ENCODE measurements around the gene PODXL2.

DNA sequence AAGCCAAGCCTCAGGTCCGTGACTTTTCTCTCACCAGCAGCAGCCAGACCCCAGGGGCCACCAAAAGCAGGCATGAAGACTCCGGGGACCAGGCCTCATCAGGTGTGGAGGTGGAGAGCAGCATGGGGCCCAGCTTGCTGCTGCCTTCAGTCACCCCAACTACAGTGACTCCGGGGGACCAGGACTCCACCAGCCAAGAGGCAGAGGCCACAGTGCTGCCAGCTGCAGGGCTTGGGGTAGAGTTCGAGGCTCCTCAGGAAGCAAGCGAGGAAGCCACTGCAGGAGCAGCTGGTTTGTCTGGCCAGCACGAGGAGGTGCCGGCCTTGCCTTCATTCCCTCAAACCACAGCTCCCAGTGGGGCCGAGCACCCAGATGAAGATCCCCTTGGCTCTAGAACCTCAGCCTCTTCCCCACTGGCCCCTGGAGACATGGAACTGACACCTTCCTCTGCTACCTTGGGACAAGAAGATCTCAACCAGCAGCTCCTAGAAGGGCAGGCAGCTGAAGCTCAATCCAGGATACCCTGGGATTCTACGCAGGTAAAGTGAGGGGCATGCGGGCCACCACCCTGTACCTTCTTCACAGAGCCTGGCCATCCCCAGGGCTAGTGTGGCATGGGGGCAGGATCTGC lies 31.8 kb downstream of the PODXL2 start:
- TF ChIP-seq EZH2phosphoT487 (IDR thresholded peaks at IDR 0.05; ENCODE audit: low read depth): no peak
- TF ChIP-seq, protein P1, sequence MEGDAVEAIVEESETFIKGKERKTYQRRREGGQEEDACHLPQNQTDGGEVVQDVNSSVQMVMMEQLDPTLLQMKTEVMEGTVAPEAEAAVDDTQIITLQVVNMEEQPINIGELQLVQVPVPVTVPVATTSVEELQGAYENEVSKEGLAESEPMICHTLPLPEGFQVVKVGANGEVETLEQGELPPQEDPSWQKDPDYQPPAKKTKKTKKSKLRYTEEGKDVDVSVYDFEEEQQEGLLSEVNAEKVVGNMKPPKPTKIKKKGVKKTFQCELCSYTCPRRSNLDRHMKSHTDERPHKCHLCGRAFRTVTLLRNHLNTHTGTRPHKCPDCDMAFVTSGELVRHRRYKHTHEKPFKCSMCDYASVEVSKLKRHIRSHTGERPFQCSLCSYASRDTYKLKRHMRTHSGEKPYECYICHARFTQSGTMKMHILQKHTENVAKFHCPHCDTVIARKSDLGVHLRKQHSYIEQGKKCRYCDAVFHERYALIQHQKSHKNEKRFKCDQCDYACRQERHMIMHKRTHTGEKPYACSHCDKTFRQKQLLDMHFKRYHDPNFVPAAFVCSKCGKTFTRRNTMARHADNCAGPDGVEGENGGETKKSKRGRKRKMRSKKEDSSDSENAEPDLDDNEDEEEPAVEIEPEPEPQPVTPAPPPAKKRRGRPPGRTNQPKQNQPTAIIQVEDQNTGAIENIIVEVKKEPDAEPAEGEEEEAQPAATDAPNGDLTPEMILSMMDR (IDR thresholded peaks at IDR 0.05; ENCODE audit: low read depth, low read length): no peak

Data from OCI-LY3 (cell line).